Heart right ventricle (tissue), 16 donors: Measurements from ENCODE around the gene ANKRD24. TPM values are rescaled to one million over a fixed set of nuclear protein-coding genes. Genes with fewer than 3 reads are reported as not detected.
A peak's percentile ranks its signal among the peaks of the same experiment; 100 is the strongest.

ENCODE experiments used
- ATAC-seq, 8 donors: fragments of 200-7000 bp; cut with Tn5 transposase; one replicate each; pipeline ENCODE4 v1.9.1; 2020; ENCODE audit warnings: mild to moderate bottlenecking in 8 of 8, moderate library complexity in 8 of 8, moderate number of reproducible peaks in 1 of 8
- DNase-seq, 2 donors: peaks; one replicate each; pipeline ENCODE4 v3.0.0-alpha.2; 2020
- H3K27ac ChIP-seq, 10 donors: fragments of 200-600 bp; sonication (generic) in 2 of 10; one replicate each; pipeline versions ENCODE4 v1.5.0 to v1.8.0; 2020 to 2022; ENCODE audit warnings: mild to moderate bottlenecking in 3 of 10
- H3K27me3 ChIP-seq, 7 donors: fragments of 200-600 bp; one replicate each; pipeline ENCODE4 v1.8.0; 2021 to 2022; ENCODE audit warnings: mild to moderate bottlenecking in 2 of 7
- H3K36me3 ChIP-seq, 9 donors: fragments of 200-600 bp; sonication (generic) in 1 of 9; one replicate each; pipeline versions ENCODE4 v1.5.0 to v1.8.0; 2020 to 2022; ENCODE audit warnings: mild to moderate bottlenecking in 2 of 9
- H3K4me1 ChIP-seq, 9 donors: fragments of 200-600 bp; sonication (generic) in 1 of 9; one replicate each; pipeline versions ENCODE4 v1.5.0 to v1.8.0; 2020 to 2022; ENCODE audit warnings: mild to moderate bottlenecking in 4 of 9
- H3K4me3 ChIP-seq, 10 donors: fragments of 200-600 bp; sonication (generic) in 2 of 10; one replicate each; pipeline versions ENCODE4 v1.5.0 to v1.8.0; 2020 to 2022; ENCODE audit warnings: mild to moderate bottlenecking in 7 of 10, moderate library complexity in 2 of 10
- H3K9me3 ChIP-seq, 11 donors: fragments of 200-600 bp in 10 of 11; sonication (generic) in 2 of 11; one replicate each; pipeline versions ENCODE4 v1.5.0 to v1.8.0; 2013 to 2022; ENCODE audit warnings: mild to moderate bottlenecking in 2 of 11, control low read depth in 1 of 11, moderate library complexity in 1 of 11
- CTCF ChIP-seq, 9 donors: fragments of 200-600 bp; sonication (generic) in 2 of 9; IDR thresholded peaks; one replicate each; pipeline versions ENCODE4 v1.5.0 to v1.8.0; 2021 to 2022; ENCODE audit warnings: antibody characterized with exemption in 9 of 9, mild to moderate bottlenecking in 5 of 9, moderate library complexity in 1 of 9
- WGBS, 2 donors: extraction: QIAGEN DNeasy Blood & Tissue Kit; methylation state at CpG; one replicate each; pipeline ENCODE4 v1.1.7; 2013; ENCODE audit warnings: inconsistent platforms in 1 of 2; 5-methylcytosine and 5-hydroxymethylcytosine counted together
- intact Hi-C, 10 donors: fragments of 100-400 bp; cut with DNase I; formaldehyde crosslinking; loops; one replicate each; pipeline versions ENCODE4 v1.11.1 to v1.14.2; 2022
- polyA plus RNA-seq, 2 donors: library from polyadenylated mRNA; stranded (reverse); fragments of 200-250 nt; gene quantifications; one replicate each; pipeline ENCODE4 v1.2.3, GENCODE V29; 2013
- total RNA-seq, 10 donors: library from RNA; stranded (reverse); fragmentation: NEBNext Ultra II Directional in 3 of 10; extraction: Animal tissue kit (Norgen Biotek cat#: 25700) in 3 of 10; gene quantifications; one replicate each; pipeline versions ENCODE4 v1.2.1 to v1.2.4, GENCODE V29; 2021 to 2023
- donor health status: Arrhythmogenic right ventricular cardiomyopathy.
- donor health status: ischemic (EF 13 %, LVEDD 7.1; RV severe dilation, severe dysfunction).
- donor health status: healthy with polysubstance abuse.
- donor health status: DM: no; HTN: yes; CAD: no.
- donor health status: DM: no; HTN: no; CAD: no.
- donor health status: ischemic (EF 25% LVEDD 6.9; RV normal size, moderate dysfunction).
- donor health status: ischemic (EF 25% LVEDD 5.7; RV mildly dilated, moderate dysfunction).
- donor health status: healthy.
- donor health status: DM: yes; HTN: yes; CAD: no.
- donor health status: Ischemic cardiomyopathy.
- donor health status: ischemic (EF 35%, LVEDD 5.7; RV mildly dilated, moderate dysfunction).
- donor health status: nonischemic (EF 11% LVEDD 7.7; RV severe dilation, severe dysfunction).
- donor health status: DM: yes; HTN: yes; CAD: no.
- donor health status: PGD.
- donor health status: ischemic (EF 29% LVEDD 5.4; RV normal size, mild dysfunction).
- donor health status: nonischemic (EF 23%, LVEDD 6.1; RV moderate dilation, normal function).

Gene ANKRD24
- total and polyA plus RNA-seq, 12 donors, result 0.12 to 1.0 (median 0.29) TPM

GRCh38 chr19:4256563-4256962, 74.1 kb downstream of the ANKRD24 start:
- intact Hi-C loops, result no loop called here
- no peak for ATAC-seq
- 96 to 99% methylated on average over 4 of the region's 4 CpGs for WGBS, 2 donors

GRCh38 chr19:4257025-4257424, 74.5 kb downstream of the ANKRD24 start:
- Histone ChIP-seq H3K4me1 (no peaks in the 10 kb centered on the region), H3K27ac (no peak overlapping the region), H3K27me3 (no peaks in the 10 kb centered on the region), H3K36me3 (peaks cover 4 to 100% (median 70%) of the 10 kb centered on the region in 9 donors), H3K4me3 (no peak overlapping the region), H3K9me3 (peaks cover 0 to 27% (median 6%) of the 10 kb centered on the region in 11 donors)
- TF ChIP-seq CTCF (IDR thresholded peaks at IDR 0.05), result no peak
- ATAC-seq (no peak), DNase-seq (no peak)
- intact Hi-C loops, result no loop called here
- 87 to 96% methylated on average over 6 of the region's 6 CpGs for WGBS, 2 donors

More at GRCh38 chr19:4256563-4256962, 74.1 kb downstream of the ANKRD24 start:
- no peak overlapping the region for H3K4me3 ChIP-seq
- no peaks in the 10 kb centered on the region for H3K27me3 ChIP-seq
- H3K36me3 ChIP-seq, result peaks cover 4 to 100% (median 72%) of the 10 kb centered on the region in 9 donors
- no peak for TF ChIP-seq CTCF (IDR thresholded peaks at IDR 0.05)
- no peak for DNase-seq
- no peak overlapping the region for H3K27ac ChIP-seq
- peaks cover 0 to 27% (median 6%) of the 10 kb centered on the region in 11 donors for H3K9me3 ChIP-seq
- no peaks in the 10 kb centered on the region for H3K4me1 ChIP-seq

- Histone ChIP-seq H3K4me1 (no peaks in the 10 kb centered on the region), H3K27ac (no peak overlapping the region), H3K36me3 (peaks cover 4 to 100% (median 67%) of the 10 kb centered on the region in 9 donors), H3K9me3 (peaks cover 0 to 26% (median 6%) of the 10 kb centered on the region in 11 donors), H3K27me3 (no peaks in the 10 kb centered on the region), H3K4me3 (no peak overlapping the region)
- DNase-seq (no peak), ATAC-seq (peak in 1 of 8 donors; percentile 38)
- no peak for TF ChIP-seq CTCF (IDR thresholded peaks at IDR 0.05)
- intact Hi-C loops, result no loop called here
- WGBS, 2 donors, result 96 to 97% methylated on average over 26 to 28 of the region's 28 CpGs
These were observed 75.7 kb downstream of the ANKRD24 start for GRCh38 chr19:4258181-4258580.

GRCh38 chr19:4260613-4261191, 78.2 kb downstream of the ANKRD24 start:
- Histone ChIP-seq H3K9me3 (peaks cover 0 to 12% (median 6%) of the 10 kb centered on the region in 11 donors), H3K36me3 (peaks cover 4 to 98% (median 51%) of the 10 kb centered on the region in 9 donors), H3K4me1 (no peaks in the 10 kb centered on the region), H3K27ac (no peak overlapping the region), H3K27me3 (no peaks in the 10 kb centered on the region), H3K4me3 (no peak overlapping the region)
- ATAC-seq, result peak in 1 of 8 donors; percentile 20
- DNase-seq, result no peak
- intact Hi-C loops, result loop anchor here in 3 of 10 donors (5.0 to 10.0 kb wide), 2 partner anchors 92 to 264 kb away; no protein-coding TSS in a partner anchor
- 93 to 95% methylated on average over 11 of the region's 11 CpGs for WGBS, 2 donors
- TF ChIP-seq CTCF (IDR thresholded peaks at IDR 0.05), result no peak
